HG02798 (cell line): Measurements from ENCODE around the gene ZNF565.
"Not testable (repeated sequence)": the region's sequence is repeated elsewhere in the genome, so short reads cannot be mapped to it uniquely, and the experiment has no call there.

Experiments
- ATAC-seq: cut with Tn5 transposase; IDR thresholded peaks from one replicate; pipeline ENCODE4 v1.9.1; 2021; ENCODE audit warnings: mild to moderate bottlenecking; ENCODE audit not compliant: unreplicated experiment, poor library complexity

ZNF565 gene

GRCh38 chr19:36215276-36216123 lies 1.0 kb upstream of the ZNF565 start:
- ATAC-seq: no peak

- ATAC-seq: no peak
Observed at GRCh38 chr19:36212895-36213294, 1.6 kb downstream of the ZNF565 start.

GRCh38 chr19:36210497-36210896 lies 4.0 kb downstream of the ZNF565 start:
- no peak for ATAC-seq

GRCh38 chr19:36209372-36209771 lies 5.1 kb downstream of the ZNF565 start:
- ATAC-seq: no peak

- no peak for ATAC-seq
Observed at GRCh38 chr19:36207605-36208252, 6.7 kb downstream of the ZNF565 start.

GRCh38 chr19:36203293-36203692 lies 11.2 kb downstream of the ZNF565 start:
- no peak for ATAC-seq

GRCh38 chr19:36201684-36202083 lies 12.8 kb downstream of the ZNF565 start:
- no peak for ATAC-seq

GRCh38 chr19:36198119-36198518 lies 16.3 kb downstream of the ZNF565 start:
- no peak for ATAC-seq

- ATAC-seq: no peak
Observed at GRCh38 chr19:36196249-36196648, 18.2 kb downstream of the ZNF565 start.

- ATAC-seq: not testable (repeated sequence)
Observed at GRCh38 chr19:36186722-36187121, 27.7 kb downstream of the ZNF565 start.

- ATAC-seq: no peak
Observed at GRCh38 chr19:36183245-36183628, 31.2 kb downstream of the ZNF565 start.

- ATAC-seq: no peak
Observed at GRCh38 chr19:36182612-36183244, 31.7 kb downstream of the ZNF565 start.

- not testable (repeated sequence) for ATAC-seq
Observed at GRCh38 chr19:36179077-36179476, 35.4 kb downstream of the ZNF565 start.

GRCh38 chr19:36173846-36174245 lies 40.6 kb downstream of the ZNF565 start:
- ATAC-seq: not testable (repeated sequence)

- ATAC-seq: no peak
Observed at GRCh38 chr19:36172852-36173251, 41.6 kb downstream of the ZNF565 start.

- ATAC-seq: no peak
Observed at GRCh38 chr19:36169084-36169760, 45.2 kb downstream of the ZNF565 start.

- ATAC-seq: no peak
Observed at GRCh38 chr19:36163813-36164212, 50.7 kb downstream of the ZNF565 start.

GRCh38 chr19:36160821-36161596 lies 53.5 kb downstream of the ZNF565 start:
- no peak for ATAC-seq

- ATAC-seq: no peak
Observed at GRCh38 chr19:36153126-36153525, 61.3 kb downstream of the ZNF565 start.
